GM23248 (cell line): ENCODE data around the gene LRBA. TPM values are rescaled to one million over a fixed set of nuclear protein-coding genes. Genes with fewer than 3 reads are reported as not detected.

Experiments
- DNase-seq: peaks from one replicate; pipeline ENCODE4 v3.0.0-alpha.2; 2015
- H2AFZ ChIP-seq: fragments of 200-600 bp; sonication (generic); 2 replicates; pipeline ENCODE4 v1.6.1; 2016; ENCODE audit warnings: antibody characterized with exemption
- H3F3A ChIP-seq: fragments of 200-600 bp; sonication (generic); 2 replicates; pipeline ENCODE4 v1.6.1; 2016; ENCODE audit warnings: mild to moderate bottlenecking, antibody characterized with exemption, mixed run types; ENCODE audit not compliant: insufficient read depth
- H3K27ac ChIP-seq: fragments of 200-600 bp; sonication (generic); 2 replicates; pipeline ENCODE4 v1.5.1; 2016; ENCODE audit warnings: mild to moderate bottlenecking
- H3K27me3 ChIP-seq: fragments of 200-600 bp; sonication (generic); replicated peaks from 2 replicates; pipeline ENCODE4 v1.6.1; 2016; ENCODE audit warnings: mild to moderate bottlenecking; ENCODE audit not compliant: insufficient read depth
- H3K36me3 ChIP-seq: fragments of 200-600 bp; sonication (generic); 2 replicates; pipeline ENCODE4 v1.6.1; 2016; ENCODE audit warnings: low read depth, mild to moderate bottlenecking
- H3K4me1 ChIP-seq: fragments of 200-600 bp; sonication (generic); 2 replicates; pipeline ENCODE4 v1.6.1; 2016; ENCODE audit warnings: mild to moderate bottlenecking; ENCODE audit not compliant: insufficient read depth
- H3K4me2 ChIP-seq: fragments of 200-600 bp; sonication (generic); one replicate; pipeline ENCODE4 v1.6.1; 2016; ENCODE audit warnings: mild to moderate bottlenecking; ENCODE audit not compliant: unreplicated experiment
- H3K4me3 ChIP-seq: fragments of 200-600 bp; sonication (generic); 2 replicates; pipeline ENCODE4 v1.5.1; 2016; ENCODE audit warnings: mild to moderate bottlenecking
- H3K79me2 ChIP-seq: fragments of 200-600 bp; sonication (generic); 2 replicates; pipeline ENCODE4 v1.6.1; 2016; ENCODE audit warnings: mild to moderate bottlenecking; ENCODE audit not compliant: insufficient read depth
- H3K9ac ChIP-seq: fragments of 200-600 bp; sonication (generic); 2 replicates; pipeline ENCODE4 v1.6.1; 2016; ENCODE audit warnings: mild to moderate bottlenecking
- H3K9me2 ChIP-seq: fragments of 200-600 bp; sonication (generic); 2 replicates; pipeline ENCODE4 v1.6.1; 2016; ENCODE audit warnings: mixed run types, mild to moderate bottlenecking, moderate library complexity; ENCODE audit not compliant: insufficient read depth
- H3K9me3 ChIP-seq: fragments of 200-600 bp; sonication (generic); one replicate; pipeline ENCODE4 v1.6.1; 2017; ENCODE audit warnings: low read depth
- H4K20me1 ChIP-seq: fragments of 200-600 bp; sonication (generic); 2 replicates; pipeline ENCODE4 v1.6.0; 2016; ENCODE audit not compliant: insufficient read depth
- EZH2 ChIP-seq: fragments of 200-600 bp; sonication (generic); IDR thresholded peaks from 2 replicates; pipeline ENCODE4 v1.6.1; 2018; ENCODE audit warnings: antibody characterized with exemption, mild to moderate bottlenecking; ENCODE audit not compliant: insufficient read depth, poor library complexity, severe bottlenecking
- EZH2phosphoT487 ChIP-seq: fragments of 200-600 bp; sonication (generic); IDR thresholded peaks from 2 replicates; pipeline ENCODE4 v1.6.1; 2018; ENCODE audit warnings: antibody characterized with exemption, moderate library complexity, mild to moderate bottlenecking, low read depth; ENCODE audit not compliant: insufficient read depth
- WGBS, 2 experiments: methylation state at CpG; one replicate each; pipeline ENCODE4 v1.1.6; 2015 to 2017; ENCODE audit warnings: low lambda C conversion rate in 2 of 2, low coverage in 1 of 2; ENCODE audit errors: missing lambda C conversion rate in 2 of 2; 5-methylcytosine and 5-hydroxymethylcytosine counted together
- in situ Hi-C: fragments of 300-500 bp; cut with MboI; formaldehyde crosslinking; loops from 2 replicates; pipeline ENCODE4 v1.15.0; 2020
- polyA plus RNA-seq: library from polyadenylated mRNA; unstranded; fragments of >200 nt; fragmentation: Nextera tagmentation; extraction: Ambion mirVana; gene quantifications from 2 replicates; pipeline ENCODE4 v1.2.1, GENCODE V29; 2016
- total RNA-seq: library from RNA; depleted of rRNA; stranded (reverse); fragments of >200 nt; shearing (Covaris generic); gene quantifications from 2 replicates; pipeline ENCODE4 v1.2.3, GENCODE V29; 2014

The LRBA gene
- total and polyA plus RNA-seq, 2 experiments from 2014 or later, result 6.6 to 17.8 TPM

DNA sequence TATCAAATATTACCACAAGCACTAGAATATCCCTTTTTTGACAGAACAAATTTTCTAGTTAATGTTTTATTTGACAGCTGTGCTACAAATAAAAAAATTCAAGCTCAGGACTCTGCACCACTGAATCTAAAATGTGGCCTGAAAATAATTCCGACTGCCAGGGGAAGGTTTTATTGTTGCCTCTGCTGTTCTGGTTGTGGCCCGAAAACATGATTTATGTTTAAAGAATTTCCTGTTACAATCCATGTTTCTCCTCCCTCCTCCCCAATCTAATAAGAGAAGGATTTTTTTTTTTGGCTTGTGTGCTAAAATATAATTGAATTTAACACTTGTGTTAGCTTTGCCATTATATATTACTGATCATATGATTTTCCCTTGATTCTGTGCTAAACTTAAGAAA lies 709.1 kb downstream of the LRBA start:
- H3K9ac ChIP-seq, result peak overlapping the region; percentile 38
- DNase-seq, result peak; percentile 67
- peaks cover 66% of the 10 kb centered on the region for H3K4me1 ChIP-seq
- peak overlapping the region; percentile 55 for H2AFZ ChIP-seq
- TF ChIP-seq EZH2phosphoT487, result no peak
- no peak for TF ChIP-seq EZH2
- peak overlapping the region; percentile 27; the same call in 1 of the 2 replicates for H3K4me3 ChIP-seq
- in situ Hi-C loops, result no loop called here
- no peaks in the 10 kb centered on the region for H3K9me3 ChIP-seq
- peak overlapping the region; percentile 77 for H3K4me2 ChIP-seq
- no peaks in the 10 kb centered on the region for H3K79me2 ChIP-seq
- WGBS, 2 experiments, result 0 to 3% methylated on average over 2 of the region's 2 CpGs
- no peaks in the 10 kb centered on the region for H4K20me1 ChIP-seq
- no peaks in the 10 kb centered on the region for H3K9me2 ChIP-seq
- 0 out of 2 replicates have a peak overlapping the region, but pooled peaks have one; percentile 6 for H3K27ac ChIP-seq
- no peaks in the 10 kb centered on the region for H3K36me3 ChIP-seq
- H3K27me3 ChIP-seq, result no peaks in the 10 kb centered on the region
- H3F3A ChIP-seq, result peaks cover 28% of the 10 kb centered on the region

DNA sequence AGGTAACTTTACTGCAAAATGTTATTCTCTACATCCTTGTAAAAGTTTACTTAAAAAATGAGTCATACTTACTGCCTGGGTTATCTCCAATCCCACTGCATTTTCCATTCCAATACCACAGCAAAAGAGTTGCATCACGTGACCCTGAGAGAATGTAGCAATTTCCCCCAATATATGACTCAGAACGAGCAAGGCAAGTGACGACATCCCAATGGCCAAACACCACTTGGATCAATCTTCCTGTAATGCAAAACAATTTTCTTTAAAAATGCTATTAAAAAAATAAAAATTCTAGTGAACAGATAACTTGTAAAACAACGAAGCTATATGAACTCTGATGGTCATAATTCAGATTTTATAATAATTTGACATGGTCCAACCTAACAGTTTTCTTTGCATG lies 712.5 kb downstream of the LRBA start:
- Histone ChIP-seq H3K27ac (peak overlapping the region; percentile 23; the same call in 1 of the 2 replicates), H3K4me1 (peaks cover 36% of the 10 kb centered on the region), H3K79me2 (no peaks in the 10 kb centered on the region), H3K4me3 (no peak overlapping the region), H3K36me3 (no peaks in the 10 kb centered on the region), H3K9me3 (no peaks in the 10 kb centered on the region), H3F3A (peaks cover 14% of the 10 kb centered on the region; the same call in 1 of the 2 replicates), H3K27me3 (no peaks in the 10 kb centered on the region), H3K4me2 (peak overlapping the region; percentile 39), H3K9me2 (no peaks in the 10 kb centered on the region), H2AFZ (no peak overlapping the region), H3K9ac (no peak overlapping the region), H4K20me1 (no peaks in the 10 kb centered on the region)
- WGBS, 2 experiments, result 13 to 16% methylated on average over 4 of the region's 4 CpGs
- DNase-seq, result peak; percentile 94
- TF ChIP-seq EZH2phosphoT487, result no peak
- TF ChIP-seq EZH2, result no peak
- in situ Hi-C loops, result loop anchor here (5.0 kb wide), 1 partner anchor 565 kb away; no protein-coding TSS in a partner anchor

DNA sequence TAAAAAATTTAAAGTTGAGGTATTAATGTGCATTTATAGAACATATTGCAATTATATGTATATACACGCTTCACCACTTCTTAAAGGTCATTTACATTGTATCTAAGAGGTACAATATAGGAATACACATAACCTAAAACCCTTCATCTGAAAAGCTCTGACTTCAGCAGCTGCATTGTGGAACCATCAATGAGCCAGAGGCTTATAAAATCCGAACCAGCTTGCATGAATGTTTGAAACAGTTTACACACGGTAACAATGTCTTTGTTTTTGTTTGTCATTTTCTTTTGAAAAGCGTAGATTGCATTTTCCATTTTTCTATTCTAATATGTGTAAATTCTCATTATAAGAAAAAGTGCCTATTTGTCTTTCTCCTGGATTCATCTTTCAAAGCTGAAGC lies 715.3 kb downstream of the LRBA start:
- Histone ChIP-seq H3K4me2 (no peak overlapping the region), H3K4me3 (no peak overlapping the region), H3K4me1 (peaks cover 19% of the 10 kb centered on the region), H3K27me3 (no peaks in the 10 kb centered on the region), H3K9me2 (no peaks in the 10 kb centered on the region), H2AFZ (no peak overlapping the region), H3K36me3 (no peaks in the 10 kb centered on the region), H3K27ac (no peak overlapping the region), H3K9ac (no peak overlapping the region), H3K79me2 (no peaks in the 10 kb centered on the region), H4K20me1 (no peaks in the 10 kb centered on the region), H3F3A (peaks cover 7% of the 10 kb centered on the region; the same call in 1 of the 2 replicates), H3K9me3 (no peaks in the 10 kb centered on the region)
- WGBS, 2 experiments, result 90 to 94% methylated on average over 4 of the region's 4 CpGs
- DNase-seq, result no peak
- TF ChIP-seq EZH2 (no peak), EZH2phosphoT487 (no peak)
- in situ Hi-C loops, result loop anchor here (5.0 to 10.0 kb wide), 2 partner anchors 295 to 567 kb away; no protein-coding TSS in a partner anchor

DNA sequence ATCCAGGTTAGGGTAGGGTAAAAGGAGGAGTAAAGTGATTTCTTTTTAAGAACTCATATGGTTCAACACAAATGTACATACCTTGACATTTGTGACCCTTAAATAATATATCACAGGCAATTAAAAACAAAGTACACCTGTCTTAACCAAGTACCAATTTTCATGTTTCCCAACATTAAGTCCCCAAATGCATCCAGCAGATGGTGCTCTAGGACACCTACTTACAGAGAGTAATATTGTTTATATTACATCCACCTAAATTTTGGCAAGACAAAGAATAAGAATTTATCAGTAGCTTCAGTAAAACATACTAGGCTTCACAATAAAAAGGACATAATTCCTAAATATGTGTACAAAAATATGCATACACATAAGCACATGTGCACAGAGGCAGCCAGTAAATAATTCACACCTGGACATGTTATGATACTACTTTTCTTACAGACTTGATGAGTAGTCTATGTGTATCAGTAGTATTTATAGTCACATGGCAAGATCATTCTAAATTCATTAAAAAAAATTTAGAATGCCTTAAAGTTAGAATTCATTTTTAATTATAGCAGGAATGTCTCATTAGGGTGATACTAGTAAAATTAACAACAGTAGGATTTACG lies 717.1 kb downstream of the LRBA start:
- Histone ChIP-seq H2AFZ (no peak overlapping the region), H3K9me3 (no peaks in the 10 kb centered on the region), H3F3A (0 out of 2 replicates have a peak, but pooled peaks cover 4% of the 10 kb centered on the region), H3K9me2 (no peaks in the 10 kb centered on the region), H3K9ac (no peak overlapping the region), H3K4me1 (peaks cover 14% of the 10 kb centered on the region), H3K27me3 (no peaks in the 10 kb centered on the region), H3K4me2 (no peak overlapping the region), H4K20me1 (no peaks in the 10 kb centered on the region), H3K36me3 (no peaks in the 10 kb centered on the region), H3K4me3 (no peak overlapping the region), H3K79me2 (no peaks in the 10 kb centered on the region), H3K27ac (no peak overlapping the region)
- TF ChIP-seq EZH2phosphoT487 (no peak), EZH2 (no peak)
- 100% methylated on average over 1 of the region's 1 CpG for WGBS, 2 experiments
- DNase-seq, result peak; percentile 71
- in situ Hi-C loops, result loop anchor here (10.0 kb wide), 1 partner anchor 297 kb away; no protein-coding TSS in a partner anchor
